Measurements from ENCODE around the gene FADD.

DNA sequence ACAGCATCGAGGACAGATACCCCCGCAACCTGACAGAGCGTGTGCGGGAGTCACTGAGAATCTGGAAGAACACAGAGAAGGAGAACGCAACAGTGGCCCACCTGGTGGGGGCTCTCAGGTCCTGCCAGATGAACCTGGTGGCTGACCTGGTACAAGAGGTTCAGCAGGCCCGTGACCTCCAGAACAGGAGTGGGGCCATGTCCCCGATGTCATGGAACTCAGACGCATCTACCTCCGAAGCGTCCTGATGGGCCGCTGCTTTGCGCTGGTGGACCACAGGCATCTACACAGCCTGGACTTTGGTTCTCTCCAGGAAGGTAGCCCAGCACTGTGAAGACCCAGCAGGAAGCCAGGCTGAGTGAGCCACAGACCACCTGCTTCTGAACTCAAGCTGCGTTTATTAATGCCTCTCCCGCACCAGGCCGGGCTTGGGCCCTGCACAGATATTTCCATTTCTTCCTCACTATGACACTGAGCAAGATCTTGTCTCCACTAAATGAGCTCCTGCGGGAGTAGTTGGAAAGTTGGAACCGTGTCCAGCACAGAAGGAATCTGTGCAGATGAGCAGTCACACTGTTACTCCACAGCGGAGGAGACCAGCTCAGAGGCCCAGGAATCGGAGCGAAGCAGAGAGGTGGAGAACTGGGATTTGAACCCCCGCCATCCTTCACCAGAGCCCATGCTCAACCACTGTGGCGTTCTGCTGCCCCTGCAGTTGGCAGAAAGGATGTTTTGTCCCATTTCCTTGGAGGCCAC is 3.3 kb downstream of the FADD start:
- TF ChIP-seq, protein P1, sequence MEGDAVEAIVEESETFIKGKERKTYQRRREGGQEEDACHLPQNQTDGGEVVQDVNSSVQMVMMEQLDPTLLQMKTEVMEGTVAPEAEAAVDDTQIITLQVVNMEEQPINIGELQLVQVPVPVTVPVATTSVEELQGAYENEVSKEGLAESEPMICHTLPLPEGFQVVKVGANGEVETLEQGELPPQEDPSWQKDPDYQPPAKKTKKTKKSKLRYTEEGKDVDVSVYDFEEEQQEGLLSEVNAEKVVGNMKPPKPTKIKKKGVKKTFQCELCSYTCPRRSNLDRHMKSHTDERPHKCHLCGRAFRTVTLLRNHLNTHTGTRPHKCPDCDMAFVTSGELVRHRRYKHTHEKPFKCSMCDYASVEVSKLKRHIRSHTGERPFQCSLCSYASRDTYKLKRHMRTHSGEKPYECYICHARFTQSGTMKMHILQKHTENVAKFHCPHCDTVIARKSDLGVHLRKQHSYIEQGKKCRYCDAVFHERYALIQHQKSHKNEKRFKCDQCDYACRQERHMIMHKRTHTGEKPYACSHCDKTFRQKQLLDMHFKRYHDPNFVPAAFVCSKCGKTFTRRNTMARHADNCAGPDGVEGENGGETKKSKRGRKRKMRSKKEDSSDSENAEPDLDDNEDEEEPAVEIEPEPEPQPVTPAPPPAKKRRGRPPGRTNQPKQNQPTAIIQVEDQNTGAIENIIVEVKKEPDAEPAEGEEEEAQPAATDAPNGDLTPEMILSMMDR (IDR thresholded peaks at IDR 0.05; ENCODE audit: insufficient read depth, low read depth, low read length), result no peak
- TF ChIP-seq EZH2 (IDR thresholded peaks at IDR 0.05; ENCODE audit: insufficient read depth, low read length), result no peak

All from astrocyte (in vitro differentiated cells and primary cell).